ENCODE data around the gene ZDHHC11B. TPM values are rescaled to one million over a fixed set of nuclear protein-coding genes. Genes with fewer than 3 reads are reported as not detected.
"Not testable (repeated sequence)": the region's sequence is repeated elsewhere in the genome, so short reads cannot be mapped to it uniquely, and the experiment has no call there.

The ZDHHC11B gene
- total RNA-seq, result not detected in 2 replicates

GRCh38 chr5:784428-785177, at the start of gene ZDHHC11B:
TSS of gene ZDHHC11B (minus strand) at chr5:784729. CDS start at chr5:766919, 17,810 bp downstream.
- H3K4me3 ChIP-seq (ENCODE audit: low read depth, low read length), result peak within 1 kb of the TSS; percentile 61
- peak; percentile 74 for DNase-seq (ENCODE audit: low read depth)

- not testable (repeated sequence) for H3K4me3 ChIP-seq (ENCODE audit: low read depth, low read length); DNase-seq (ENCODE audit: low read depth)
Measured at GRCh38 chr5:834013-834412, 49.5 kb upstream of the ZDHHC11B start.

GRCh38 chr5:828194-828593, 43.7 kb upstream of the ZDHHC11B start:
- not testable (repeated sequence) for DNase-seq (ENCODE audit: low read depth); H3K4me3 ChIP-seq (ENCODE audit: low read depth, low read length)

GRCh38 chr5:825544-825943, 41.0 kb upstream of the ZDHHC11B start:
- DNase-seq (ENCODE audit: low read depth); H3K4me3 ChIP-seq (ENCODE audit: low read depth, low read length): not testable (repeated sequence)

GRCh38 chr5:821504-821903, 37.0 kb upstream of the ZDHHC11B start:
- no peak overlapping the region for H3K4me3 ChIP-seq (ENCODE audit: low read depth, low read length)
- TF ChIP-seq CTCF (IDR thresholded peaks at IDR 0.05; ENCODE audit: insufficient read depth, low read depth, low read length), result no peak
- DNase-seq (ENCODE audit: low read depth), result no peak

- TF ChIP-seq CTCF (IDR thresholded peaks at IDR 0.05; ENCODE audit: insufficient read depth, low read depth, low read length), result no peak
- no peak for DNase-seq (ENCODE audit: low read depth)
- H3K4me3 ChIP-seq (ENCODE audit: low read depth, low read length), result no peak overlapping the region
Measured at GRCh38 chr5:820245-820644, 35.7 kb upstream of the ZDHHC11B start.

- no peak for TF ChIP-seq CTCF (IDR thresholded peaks at IDR 0.05; ENCODE audit: insufficient read depth, low read depth, low read length)
- no peak overlapping the region for H3K4me3 ChIP-seq (ENCODE audit: low read depth, low read length)
- no peak for DNase-seq (ENCODE audit: low read depth)
Measured at GRCh38 chr5:819078-819477, 34.5 kb upstream of the ZDHHC11B start.

- no peak for DNase-seq (ENCODE audit: low read depth)
- no peak overlapping the region for H3K4me3 ChIP-seq (ENCODE audit: low read depth, low read length)
- TF ChIP-seq CTCF (IDR thresholded peaks at IDR 0.05; ENCODE audit: insufficient read depth, low read depth, low read length), result no peak
Measured at GRCh38 chr5:816176-816575, 31.6 kb upstream of the ZDHHC11B start.

GRCh38 chr5:815449-815848, 30.9 kb upstream of the ZDHHC11B start:
- TF ChIP-seq CTCF (IDR thresholded peaks at IDR 0.05; ENCODE audit: insufficient read depth, low read depth, low read length), result no peak
- DNase-seq (ENCODE audit: low read depth), result no peak
- no peak overlapping the region for H3K4me3 ChIP-seq (ENCODE audit: low read depth, low read length)

- DNase-seq (ENCODE audit: low read depth); H3K4me3 ChIP-seq (ENCODE audit: low read depth, low read length): not testable (repeated sequence)
Measured at GRCh38 chr5:813575-813974, 29.0 kb upstream of the ZDHHC11B start.

GRCh38 chr5:811384-811783, 26.9 kb upstream of the ZDHHC11B start:
- not testable (repeated sequence) for H3K4me3 ChIP-seq (ENCODE audit: low read depth, low read length); DNase-seq (ENCODE audit: low read depth)

- DNase-seq (ENCODE audit: low read depth), result not testable (repeated sequence)
Measured at GRCh38 chr5:807719-808514, 23.4 kb upstream of the ZDHHC11B start.

More at GRCh38 chr5:807719-808514, 23.4 kb upstream of the ZDHHC11B start:
- not testable (repeated sequence) for H3K4me3 ChIP-seq (ENCODE audit: low read depth, low read length)

All from fibroblast of villous mesenchyme (primary cell).